ENCODE measurements around the gene CTRL. TPM values are rescaled to one million over a fixed set of nuclear protein-coding genes. Genes with fewer than 3 reads are reported as not detected.

The CTRL gene
- total and polyA plus RNA-seq, 4 experiments from 2014 or later, result 0.41 to 8.6 (median 3.5) TPM

DNA sequence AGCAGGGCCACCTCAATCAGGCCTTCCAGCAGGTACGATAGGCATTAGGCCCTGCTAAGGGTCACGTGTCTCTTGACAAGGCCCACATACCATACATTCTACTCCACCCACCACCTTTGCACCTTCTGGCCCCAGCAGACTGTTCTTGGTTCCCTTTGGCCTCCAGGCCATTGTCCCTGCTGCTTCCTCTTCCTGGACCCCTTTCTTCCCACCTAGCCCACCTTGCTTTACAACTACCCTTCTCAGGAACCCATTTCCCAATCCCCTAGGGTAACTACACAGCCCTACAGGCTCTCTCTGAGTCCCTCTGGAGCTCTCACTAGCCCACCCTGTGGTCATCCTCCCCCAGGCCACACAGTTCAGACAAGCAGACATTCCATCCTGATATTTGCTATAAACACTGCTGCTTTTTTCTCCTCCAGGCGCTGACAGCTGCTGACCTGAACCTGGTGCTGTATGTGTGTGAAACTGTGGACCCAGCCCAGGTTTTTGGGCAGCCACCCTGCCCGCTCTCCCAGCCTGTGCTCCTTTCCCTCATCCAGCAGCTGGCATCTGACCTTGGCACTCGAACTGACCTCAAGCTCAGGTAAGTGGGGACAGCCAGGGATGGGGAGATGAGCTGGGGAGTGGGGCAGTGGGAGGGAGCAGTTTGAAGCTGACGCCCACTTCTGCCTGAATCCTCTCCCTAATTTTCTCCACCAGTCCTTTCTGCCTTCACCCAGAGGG, 48.4 kb downstream of the CTRL start:
- POLR2A ChIA-PET (ENCODE audit: partially characterized antibody), result interaction anchor here (1.0 to 1.8 kb wide), 10 partner anchors 10 to 53 kb away, joined by 3 to 8 read pairs (median 4); partner anchors contain the start of genes CTRL, EDC4, NUTF2 and PSKH1

DNA sequence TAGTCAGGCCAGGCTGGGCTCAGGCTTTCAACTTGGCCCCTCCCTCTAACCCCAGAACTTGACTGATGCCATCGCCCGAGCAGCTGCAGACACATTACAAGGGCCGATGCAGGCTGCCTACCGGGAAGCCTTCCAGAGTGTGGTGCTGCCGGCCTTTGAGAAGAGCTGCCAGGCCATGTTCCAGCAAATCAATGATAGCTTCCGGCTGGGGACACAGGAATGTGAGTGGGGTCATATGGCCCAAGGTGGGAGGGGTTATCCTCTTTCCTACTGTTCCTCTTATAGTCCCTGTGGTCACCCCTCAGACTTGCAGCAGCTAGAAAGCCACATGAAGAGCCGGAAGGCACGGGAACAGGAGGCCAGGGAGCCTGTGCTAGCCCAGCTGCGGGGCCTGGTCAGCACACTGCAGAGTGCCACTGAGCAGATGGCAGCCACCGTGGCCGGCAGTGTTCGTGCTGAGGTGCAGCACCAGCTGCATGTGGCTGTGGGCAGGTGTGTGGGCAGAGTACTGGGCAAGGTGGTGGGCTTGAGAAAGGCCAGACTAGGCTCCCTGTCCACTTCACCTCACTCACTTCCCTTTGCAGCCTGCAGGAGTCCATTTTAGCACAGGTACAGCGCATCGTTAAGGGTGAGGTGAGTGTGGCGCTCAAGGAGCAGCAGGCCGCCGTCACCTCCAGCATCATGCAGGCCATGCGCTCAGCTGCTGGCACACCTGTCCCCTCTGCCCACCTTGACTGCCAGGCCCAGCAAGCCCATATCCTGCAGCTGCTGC, 49.1 kb downstream of the CTRL start:
- ChIA-PET POLR2A (ENCODE audit: partially characterized antibody) (interaction anchor here (0.9 to 1.8 kb wide), 8 partner anchors 9 to 49 kb away, joined by 3 to 8 read pairs (median 4); partner anchors contain the start of genes CTRL, EDC4, NUTF2 and PSKH1), CTCF (ENCODE audit: partially characterized antibody) (interaction anchor here (0.5 to 5.4 kb wide), 21 partner anchors 8 to 348 kb away, joined by 3 to 73 read pairs (median 6); partner anchors contain the start of genes DDX28, DUS2, PSKH1 and PSMB10)
- peaks cover 71% of the 10 kb centered on the region for H3K36me3 ChIP-seq (ENCODE audit: insufficient read depth, low read length)
- Mint-ChIP-seq H3K36me3 (peaks cover 41 to 67% of the 10 kb centered on the region in 2 donors), H3K4me3 (no peak overlapping the region), H3K27ac (no peak overlapping the region), H3K27me3 (no peaks in the 10 kb centered on the region), H3K4me1 (peaks cover 0 to 1% (median 0%) of the 10 kb centered on the region in 4 donors), H3K9me3 (peaks cover 0 to 3% (median 0%) of the 10 kb centered on the region in 8 donors)
- H3K4me1 ChIP-seq (ENCODE audit: insufficient read depth, low read length), result no peaks in the 10 kb centered on the region
- H3K27ac ChIP-seq (ENCODE audit: low read depth, low read length), result no peak overlapping the region
- H3K4me3 ChIP-seq (ENCODE audit: low read length in 2 of 2), result no peak overlapping the region
- no peaks in the 10 kb centered on the region for H3K9me3 ChIP-seq (ENCODE audit: control insufficient read depth in 1 of 2, low read length in 2 of 2)
- intact Hi-C loops (cut with micrococcal nuclease), result loop anchor here (1.0 to 2.0 kb wide), 5 partner anchors 46 to 347 kb away; no protein-coding TSS in a partner anchor
- no peak for DNase-seq
- no peaks in the 10 kb centered on the region for H3K27me3 ChIP-seq (ENCODE audit: insufficient read depth, low read length)

More for the DNA sequence above, 48.4 kb downstream of the CTRL start:
- no peaks in the 10 kb centered on the region for H3K27me3 ChIP-seq (ENCODE audit: insufficient read depth, low read length)
- H3K9me3 ChIP-seq (ENCODE audit: control insufficient read depth in 1 of 2, low read length in 2 of 2), result no peaks in the 10 kb centered on the region
- H3K9me3 Mint-ChIP-seq, result peaks cover 0 to 3% (median 0%) of the 10 kb centered on the region in 8 donors
- no peak overlapping the region for H3K4me3 ChIP-seq (ENCODE audit: low read length in 2 of 2)
- peaks cover 0 to 1% (median 0%) of the 10 kb centered on the region in 4 donors for H3K4me1 Mint-ChIP-seq
- peak overlapping the region in 6 of 7 donors; percentile 22 to 83 (median 40) for H3K27ac Mint-ChIP-seq
- no peaks in the 10 kb centered on the region for H3K4me1 ChIP-seq (ENCODE audit: insufficient read depth, low read length)
- H3K27ac ChIP-seq (ENCODE audit: low read depth, low read length), result no peak overlapping the region
- H3K4me3 Mint-ChIP-seq, result peak overlapping the region in 1 of 8 donors; percentile 41
- peak in 1 of 5 donors; percentile 27 for DNase-seq
- peaks cover 64% of the 10 kb centered on the region for H3K36me3 ChIP-seq (ENCODE audit: insufficient read depth, low read length)
- H3K36me3 Mint-ChIP-seq, result peaks cover 41 to 60% of the 10 kb centered on the region in 2 donors
- H3K27me3 Mint-ChIP-seq, result no peaks in the 10 kb centered on the region
- CTCF ChIA-PET (ENCODE audit: partially characterized antibody), result interaction anchor here (0.5 to 5.4 kb wide), 51 partner anchors 9 to 363 kb away, joined by 3 to 73 read pairs (median 4); partner anchors contain the start of genes CARMIL2, CTRL, DDX28 and DUS2
- intact Hi-C loops (cut with micrococcal nuclease), result loop anchor here (1.0 to 2.0 kb wide), 5 partner anchors 45 to 346 kb away; no protein-coding TSS in a partner anchor

DNA sequence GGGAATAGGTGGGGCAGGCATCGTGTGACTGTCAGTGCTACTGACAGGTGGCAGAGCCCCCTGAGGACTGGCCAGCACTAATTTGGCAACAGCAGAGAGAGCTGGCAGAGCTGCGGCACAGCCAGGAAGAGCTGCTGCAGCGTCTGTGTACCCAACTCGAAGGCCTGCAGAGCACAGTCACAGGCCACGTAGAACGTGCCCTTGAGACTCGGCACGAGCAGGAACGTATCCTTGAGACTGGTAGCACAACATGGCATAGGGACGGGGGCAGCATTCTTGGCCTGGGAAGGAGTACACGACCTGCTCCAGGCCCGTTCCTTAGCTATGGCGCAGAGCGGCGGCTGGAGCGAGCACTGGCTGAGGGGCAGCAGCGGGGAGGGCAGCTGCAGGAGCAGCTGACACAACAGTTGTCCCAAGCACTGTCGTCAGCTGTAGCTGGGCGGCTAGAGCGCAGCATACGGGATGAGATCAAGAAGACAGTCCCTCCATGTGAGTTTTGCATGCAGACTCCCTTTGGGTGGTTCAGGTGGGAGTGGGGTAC, 50.0 kb downstream of the CTRL start:
- H3K4me1 ChIP-seq (ENCODE audit: insufficient read depth, low read length), result no peaks in the 10 kb centered on the region

DNA sequence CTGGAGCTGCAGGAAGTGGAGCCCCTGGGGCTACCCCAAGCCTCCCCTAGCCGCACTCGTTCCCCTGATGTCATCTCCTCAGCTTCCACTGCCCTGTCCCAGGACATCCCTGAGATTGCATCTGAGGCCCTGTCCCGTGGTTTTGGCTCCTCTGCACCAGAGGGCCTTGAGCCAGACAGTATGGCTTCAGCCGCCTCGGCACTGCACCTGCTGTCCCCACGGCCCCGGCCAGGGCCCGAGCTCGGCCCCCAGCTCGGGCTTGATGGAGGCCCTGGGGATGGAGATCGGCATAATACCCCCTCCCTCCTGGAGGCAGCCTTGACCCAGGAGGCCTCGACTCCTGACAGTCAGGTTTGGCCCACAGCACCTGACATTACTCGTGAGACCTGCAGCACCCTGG, 51.1 kb downstream of the CTRL start:
- POLR2A ChIA-PET (ENCODE audit: partially characterized antibody), result interaction anchor here (1.4 kb wide), 1 partner anchor 9 kb away, joined by 4 read pairs; no protein-coding TSS in a partner anchor
- Histone ChIP-seq H3K36me3 (ENCODE audit: insufficient read depth, low read length) (peaks cover 88% of the 10 kb centered on the region), H3K9me3 (ENCODE audit: control insufficient read depth in 1 of 2, low read length in 2 of 2) (no peaks in the 10 kb centered on the region), H3K27me3 (ENCODE audit: insufficient read depth, low read length) (no peaks in the 10 kb centered on the region), H3K4me3 (ENCODE audit: low read length in 2 of 2) (no peak overlapping the region), H3K4me1 (ENCODE audit: insufficient read depth, low read length) (peaks cover 9% of the 10 kb centered on the region), H3K27ac (ENCODE audit: low read depth, low read length) (no peak overlapping the region)
- DNase-seq, result no peak
- Mint-ChIP-seq H3K9me3 (peaks cover 0 to 4% (median 0%) of the 10 kb centered on the region in 8 donors), H3K27me3 (no peaks in the 10 kb centered on the region), H3K4me1 (peaks cover 2 to 7% (median 6%) of the 10 kb centered on the region in 4 donors), H3K36me3 (peaks cover 41 to 79% of the 10 kb centered on the region in 2 donors), H3K27ac (peak overlapping the region in 1 of 7 donors; percentile 44), H3K4me3 (no peak overlapping the region)
- intact Hi-C loops (cut with micrococcal nuclease), result no loop called here
- CTCF ChIA-PET (ENCODE audit: partially characterized antibody), result interaction anchor here (2.4 to 4.3 kb wide), 2 partner anchors 64 to 161 kb away, joined by 11 to 73 read pairs; no protein-coding TSS in a partner anchor

More for the DNA sequence above, 50.0 kb downstream of the CTRL start:
- Mint-ChIP-seq H3K36me3 (peaks cover 45 to 75% of the 10 kb centered on the region in 2 donors), H3K4me3 (no peak overlapping the region), H3K9me3 (peaks cover 0 to 3% (median 0%) of the 10 kb centered on the region in 8 donors), H3K27ac (no peak overlapping the region), H3K27me3 (no peaks in the 10 kb centered on the region), H3K4me1 (peaks cover 0 to 1% (median 0%) of the 10 kb centered on the region in 4 donors)
- Histone ChIP-seq H3K27ac (ENCODE audit: low read depth, low read length) (no peak overlapping the region), H3K27me3 (ENCODE audit: insufficient read depth, low read length) (no peaks in the 10 kb centered on the region), H3K9me3 (ENCODE audit: control insufficient read depth in 1 of 2, low read length in 2 of 2) (no peaks in the 10 kb centered on the region), H3K4me3 (ENCODE audit: low read length in 2 of 2) (no peak overlapping the region), H3K36me3 (ENCODE audit: insufficient read depth, low read length) (peaks cover 80% of the 10 kb centered on the region)
- no peak for DNase-seq
- POLR2A ChIA-PET (ENCODE audit: partially characterized antibody), result interaction anchor here (0.9 to 1.7 kb wide), 2 partner anchors 10 to 49 kb away, joined by 3 to 4 read pairs; partner anchors contain the start of gene CTRL
- intact Hi-C loops (cut with micrococcal nuclease), result loop anchor here (2.0 kb wide), 1 partner anchor 111 kb away; no protein-coding TSS in a partner anchor
- CTCF ChIA-PET (ENCODE audit: partially characterized antibody), result interaction anchor here (1.0 to 5.4 kb wide), 13 partner anchors 12 to 164 kb away, joined by 3 to 73 read pairs (median 10); partner anchors contain the start of genes DDX28, DUS2, PSKH1 and PSMB10

DNA sequence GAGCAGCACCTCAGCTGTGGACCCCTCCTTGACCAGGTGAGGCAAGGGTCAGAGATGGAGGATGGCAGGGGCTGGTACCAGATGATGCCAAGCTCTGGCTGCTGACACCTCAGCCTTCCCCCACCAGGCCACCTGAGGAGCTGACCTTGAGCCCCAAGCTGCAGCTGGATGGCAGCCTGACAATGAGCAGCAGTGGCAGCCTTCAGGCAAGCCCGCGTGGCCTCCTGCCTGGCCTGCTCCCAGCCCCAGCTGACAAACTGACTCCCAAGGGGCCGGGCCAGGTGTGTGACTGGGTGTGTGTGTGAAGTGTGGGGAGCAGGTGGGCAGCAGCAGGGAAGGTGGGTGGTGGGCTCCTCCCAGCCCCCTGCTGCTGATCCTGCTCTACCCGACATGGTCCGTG, 51.7 kb downstream of the CTRL start:
- intact Hi-C loops (cut with micrococcal nuclease), result no loop called here
- ChIA-PET POLR2A (ENCODE audit: partially characterized antibody) (interaction anchor here (0.6 to 1.4 kb wide), 2 partner anchors 8 to 9 kb away, joined by 3 to 4 read pairs; no protein-coding TSS in a partner anchor), CTCF (ENCODE audit: partially characterized antibody) (interaction anchor here (1.6 to 2.4 kb wide), 4 partner anchors 44 to 358 kb away, joined by 4 to 11 read pairs (median 6); no protein-coding TSS in a partner anchor)
- no peak overlapping the region for H3K4me3 Mint-ChIP-seq
- H3K27me3 Mint-ChIP-seq, result no peaks in the 10 kb centered on the region
- H3K4me1 Mint-ChIP-seq, result peaks cover 8 to 14% (median 12%) of the 10 kb centered on the region in 4 donors
- Histone ChIP-seq H3K9me3 (ENCODE audit: control insufficient read depth in 1 of 2, low read length in 2 of 2) (no peaks in the 10 kb centered on the region), H3K4me3 (ENCODE audit: low read length in 2 of 2) (no peak overlapping the region), H3K27ac (ENCODE audit: low read depth, low read length) (no peak overlapping the region), H3K4me1 (ENCODE audit: insufficient read depth, low read length) (peaks cover 15% of the 10 kb centered on the region), H3K36me3 (ENCODE audit: insufficient read depth, low read length) (peaks cover 88% of the 10 kb centered on the region), H3K27me3 (ENCODE audit: insufficient read depth, low read length) (no peaks in the 10 kb centered on the region)
- no peak overlapping the region for H3K27ac Mint-ChIP-seq
- DNase-seq, result no peak
- H3K36me3 Mint-ChIP-seq, result peaks cover 41 to 83% of the 10 kb centered on the region in 2 donors
- peaks cover 0 to 4% (median 0%) of the 10 kb centered on the region in 8 donors for H3K9me3 Mint-ChIP-seq
